NCI-H446 treated with DMSO at 0.1 percent for 48 hours (cell line): ENCODE measurements around the gene GCNT3.

Experiments used
- DNase-seq: peaks from one replicate; lab custom pipeline; 2025; lab: John Stamatoyannopoulos, UW

Gene GCNT3, protein sequence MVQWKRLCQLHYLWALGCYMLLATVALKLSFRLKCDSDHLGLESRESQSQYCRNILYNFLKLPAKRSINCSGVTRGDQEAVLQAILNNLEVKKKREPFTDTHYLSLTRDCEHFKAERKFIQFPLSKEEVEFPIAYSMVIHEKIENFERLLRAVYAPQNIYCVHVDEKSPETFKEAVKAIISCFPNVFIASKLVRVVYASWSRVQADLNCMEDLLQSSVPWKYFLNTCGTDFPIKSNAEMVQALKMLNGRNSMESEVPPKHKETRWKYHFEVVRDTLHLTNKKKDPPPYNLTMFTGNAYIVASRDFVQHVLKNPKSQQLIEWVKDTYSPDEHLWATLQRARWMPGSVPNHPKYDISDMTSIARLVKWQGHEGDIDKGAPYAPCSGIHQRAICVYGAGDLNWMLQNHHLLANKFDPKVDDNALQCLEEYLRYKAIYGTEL

DNA sequence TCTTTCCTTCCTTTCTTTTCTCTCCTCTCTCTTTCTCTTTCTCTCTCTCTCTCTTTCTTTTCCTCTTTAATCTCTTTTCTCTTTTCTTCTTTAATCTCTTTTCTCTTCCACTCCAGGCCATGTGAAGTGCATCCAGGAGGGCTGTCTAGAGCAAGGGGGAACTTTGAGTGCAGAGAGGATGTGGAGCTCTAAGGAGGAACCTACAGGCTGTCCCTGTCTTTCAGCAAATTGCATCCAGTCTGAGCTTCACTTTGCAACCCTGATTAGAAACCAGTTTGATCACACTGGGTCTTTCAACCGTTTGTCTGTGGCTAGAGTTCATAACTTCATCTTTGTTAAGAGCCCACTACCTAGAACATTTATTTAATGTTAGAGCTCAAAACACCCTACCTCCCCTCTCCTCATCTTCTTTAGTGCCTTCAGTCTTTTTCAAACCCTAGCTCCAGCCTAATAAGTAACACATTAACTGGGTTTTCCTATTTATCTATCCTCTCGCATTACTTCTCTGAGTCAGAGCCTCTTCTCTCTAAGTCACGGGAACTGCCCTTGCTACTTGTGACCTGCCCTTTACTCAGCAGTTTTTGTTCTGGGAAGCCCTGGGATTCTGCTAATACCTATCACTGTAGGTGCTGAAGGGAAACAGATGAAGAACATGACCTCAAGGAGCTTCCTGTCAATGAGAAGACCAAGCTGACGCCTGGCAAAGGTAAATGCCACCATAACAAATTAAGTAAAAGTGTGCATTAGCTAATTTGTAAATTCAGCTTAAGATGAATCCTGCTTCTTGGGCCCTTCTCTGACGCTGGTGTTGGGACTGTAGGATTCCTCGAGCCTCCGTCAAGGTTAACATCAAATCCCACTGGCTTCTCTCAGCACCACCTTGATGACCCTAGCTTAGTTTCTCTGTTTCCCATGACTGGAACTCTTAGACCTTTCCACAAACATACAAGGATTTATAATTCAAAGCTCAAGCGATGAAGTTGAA, at the start of gene GCNT3:
GCNT3 (plus strand) TSS at position 508 of the 985 bp plus-strand sequence. CDS start 6,456 bp downstream, outside the sequence.
- no peak for DNase-seq

- no peak for DNase-seq
These were observed 49.0 kb upstream of the GCNT3 start for GRCh38 chr15:59562448-59563186.

DNA sequence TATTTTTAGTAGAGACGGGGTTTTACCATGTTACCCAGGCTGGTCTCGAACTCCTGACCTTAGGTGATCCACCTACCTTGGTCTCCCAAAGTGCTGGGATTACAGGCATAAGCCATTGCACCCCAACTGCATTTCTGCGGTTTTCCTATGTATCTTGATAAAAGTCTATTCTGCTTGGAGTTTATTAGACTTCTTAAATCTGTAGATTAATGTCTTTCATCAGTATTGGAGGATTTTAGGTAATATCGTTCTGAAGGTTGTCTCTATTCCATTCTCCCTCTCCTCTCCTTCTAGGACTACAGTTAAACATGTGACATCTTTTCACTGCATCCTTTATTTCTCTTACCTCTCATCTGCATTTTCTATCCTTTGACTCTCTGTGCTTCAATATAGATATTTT, 46.3 kb upstream of the GCNT3 start:
- no peak for DNase-seq

GRCh38 chr15:59567324-59567723, 44.3 kb upstream of the GCNT3 start:
- no peak for DNase-seq

DNA sequence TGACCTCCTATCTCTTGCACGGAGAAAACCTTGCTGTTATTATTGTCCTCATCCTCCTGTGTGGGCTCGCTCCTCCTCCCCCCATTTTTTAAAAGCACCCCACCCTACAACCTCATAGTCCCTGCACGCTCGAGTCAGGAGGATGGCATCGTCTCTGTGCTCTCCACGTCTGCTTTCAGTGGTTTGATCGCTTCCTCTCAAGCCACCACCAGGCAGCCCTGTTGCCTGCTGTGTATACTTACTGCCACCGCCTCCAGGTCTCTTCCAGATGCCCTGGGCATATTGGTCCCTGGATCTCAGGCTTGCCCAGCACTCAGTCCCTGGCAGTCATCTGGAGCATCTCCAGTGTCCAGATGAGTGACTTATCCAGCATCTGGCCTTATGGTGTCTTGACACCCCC, 42.1 kb upstream of the GCNT3 start:
- DNase-seq: no peak

DNA sequence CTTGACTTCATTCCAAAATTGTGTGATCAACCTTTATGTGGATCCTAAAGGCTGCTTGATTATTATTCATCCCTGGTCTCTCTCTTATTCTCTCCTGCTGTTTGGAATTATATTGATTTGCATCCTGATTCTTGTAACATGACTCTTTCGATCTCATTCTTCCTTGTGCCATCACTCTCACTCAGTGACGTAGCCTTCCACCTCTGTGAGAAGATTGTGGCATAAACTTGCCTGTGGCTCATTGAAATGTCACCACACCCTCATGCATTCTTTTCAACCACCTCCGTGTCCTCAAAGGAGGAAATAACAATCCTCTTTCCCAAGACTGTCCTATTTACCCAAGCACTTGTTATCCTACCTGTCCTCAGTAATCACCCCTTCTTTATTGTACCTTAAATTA, 41.3 kb upstream of the GCNT3 start:
- no peak for DNase-seq

- DNase-seq: no peak
These were observed 40.0 kb upstream of the GCNT3 start for GRCh38 chr15:59571606-59572005.

DNA sequence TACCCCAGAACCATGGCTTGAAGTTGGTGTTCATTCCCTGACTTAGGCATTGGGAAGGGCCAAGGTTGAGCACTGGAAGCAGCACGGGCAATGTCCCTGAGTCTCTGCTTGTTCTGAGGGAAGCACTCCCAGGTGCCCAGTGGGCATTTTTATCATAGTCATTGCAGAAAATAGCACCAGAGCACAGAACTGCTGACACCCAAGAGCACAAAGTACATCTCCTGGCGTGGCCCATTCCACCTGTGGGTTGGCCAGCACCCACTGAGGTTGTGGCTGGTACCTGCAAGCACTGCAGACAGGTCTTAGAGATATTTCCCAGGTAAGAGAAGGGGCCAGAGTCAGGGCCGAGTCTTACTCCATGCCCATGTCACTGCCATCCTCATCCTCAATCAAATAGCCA, 28.5 kb upstream of the GCNT3 start:
- DNase-seq: no peak

GRCh38 chr15:59587085-59587826, 24.3 kb upstream of the GCNT3 start:
- DNase-seq: no peak

DNA sequence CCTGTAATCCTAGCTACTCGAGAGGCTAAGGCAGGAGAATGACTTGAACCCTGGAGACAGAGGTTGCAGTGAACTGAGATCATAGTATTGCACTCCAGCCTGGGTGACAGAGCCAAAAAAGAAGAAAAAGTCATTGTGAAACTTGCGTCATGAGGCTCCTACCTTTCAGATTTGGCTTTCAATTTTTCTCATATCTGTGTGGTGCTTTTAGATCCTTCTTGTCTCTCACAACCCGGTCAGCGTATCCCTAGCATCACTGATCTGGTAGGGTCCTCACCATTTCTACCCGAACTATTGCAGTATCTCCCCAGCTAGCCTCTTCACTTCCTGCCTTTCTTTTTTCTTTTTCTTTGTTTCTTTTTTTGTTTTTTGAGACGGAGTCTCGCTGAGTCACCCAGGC, 21.6 kb upstream of the GCNT3 start:
- no peak for DNase-seq

- DNase-seq: no peak
These were observed 20.2 kb upstream of the GCNT3 start for GRCh38 chr15:59591356-59591755.

DNA sequence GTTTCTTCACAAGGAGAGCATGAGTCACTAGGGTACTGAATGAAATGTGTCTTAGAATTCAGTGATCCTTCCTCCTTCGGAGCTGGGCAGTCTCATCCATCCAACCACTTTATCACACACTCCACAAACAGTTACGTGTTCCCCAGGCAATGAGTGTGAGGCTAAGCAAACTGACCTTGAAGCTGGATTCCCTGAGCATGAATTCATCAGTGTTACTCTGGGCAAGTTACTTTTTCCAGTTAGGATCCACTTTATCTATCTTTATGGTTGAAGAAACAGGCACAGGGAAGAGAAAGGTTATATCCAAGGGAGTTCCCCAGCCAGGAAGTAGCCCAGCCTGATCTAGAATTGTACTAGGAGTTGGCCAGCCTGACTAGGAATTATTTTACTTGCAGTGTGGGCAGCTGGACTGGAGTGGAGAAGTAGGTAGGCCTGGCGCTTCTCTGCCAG, 17.1 kb upstream of the GCNT3 start:
- no peak for DNase-seq

DNA sequence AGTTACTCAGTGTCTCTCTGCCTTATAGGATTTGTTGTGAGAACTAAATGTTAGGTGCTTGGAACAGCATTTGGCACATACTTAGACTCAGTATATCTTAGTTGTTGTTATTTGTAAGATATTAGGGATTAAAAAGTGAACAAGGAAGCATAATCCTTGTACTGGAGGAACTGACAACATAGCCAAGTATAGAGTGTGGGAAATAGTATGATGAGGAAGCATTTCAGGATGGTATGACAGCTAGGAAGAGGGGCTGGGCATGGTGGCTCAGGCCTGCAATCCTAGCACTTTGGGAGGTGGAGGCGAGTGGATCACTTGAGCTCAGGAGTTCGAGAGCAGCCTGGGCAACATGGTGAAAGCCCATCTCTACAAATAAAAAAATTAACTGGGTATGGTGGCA, 16.6 kb upstream of the GCNT3 start:
- no peak for DNase-seq

- no peak for DNase-seq
These were observed 16.1 kb upstream of the GCNT3 start for GRCh38 chr15:59595434-59595915.

GRCh38 chr15:59596640-59597039, 14.9 kb upstream of the GCNT3 start:
- DNase-seq: no peak

GRCh38 chr15:59598461-59598860, 13.1 kb upstream of the GCNT3 start:
- no peak for DNase-seq

DNA sequence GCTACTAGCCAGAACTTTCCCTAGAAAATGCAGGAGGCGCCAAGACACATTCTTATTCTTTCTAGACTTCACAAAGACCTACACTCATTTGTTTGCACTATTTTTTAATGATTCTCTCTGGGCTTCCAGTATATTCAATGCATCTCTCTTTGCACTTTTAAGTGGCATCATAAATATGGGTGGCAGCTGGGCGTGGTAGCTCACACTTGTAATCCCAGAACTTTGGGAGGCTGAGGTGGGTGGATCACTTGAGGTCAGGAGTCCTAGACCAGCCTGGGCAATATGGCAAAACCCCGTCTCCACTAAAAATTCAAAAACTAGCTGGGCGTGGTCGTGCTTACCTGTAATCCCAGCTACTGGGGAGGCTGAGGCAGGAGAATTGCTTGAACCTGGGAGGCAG, 5.6 kb upstream of the GCNT3 start:
- no peak for DNase-seq

DNA sequence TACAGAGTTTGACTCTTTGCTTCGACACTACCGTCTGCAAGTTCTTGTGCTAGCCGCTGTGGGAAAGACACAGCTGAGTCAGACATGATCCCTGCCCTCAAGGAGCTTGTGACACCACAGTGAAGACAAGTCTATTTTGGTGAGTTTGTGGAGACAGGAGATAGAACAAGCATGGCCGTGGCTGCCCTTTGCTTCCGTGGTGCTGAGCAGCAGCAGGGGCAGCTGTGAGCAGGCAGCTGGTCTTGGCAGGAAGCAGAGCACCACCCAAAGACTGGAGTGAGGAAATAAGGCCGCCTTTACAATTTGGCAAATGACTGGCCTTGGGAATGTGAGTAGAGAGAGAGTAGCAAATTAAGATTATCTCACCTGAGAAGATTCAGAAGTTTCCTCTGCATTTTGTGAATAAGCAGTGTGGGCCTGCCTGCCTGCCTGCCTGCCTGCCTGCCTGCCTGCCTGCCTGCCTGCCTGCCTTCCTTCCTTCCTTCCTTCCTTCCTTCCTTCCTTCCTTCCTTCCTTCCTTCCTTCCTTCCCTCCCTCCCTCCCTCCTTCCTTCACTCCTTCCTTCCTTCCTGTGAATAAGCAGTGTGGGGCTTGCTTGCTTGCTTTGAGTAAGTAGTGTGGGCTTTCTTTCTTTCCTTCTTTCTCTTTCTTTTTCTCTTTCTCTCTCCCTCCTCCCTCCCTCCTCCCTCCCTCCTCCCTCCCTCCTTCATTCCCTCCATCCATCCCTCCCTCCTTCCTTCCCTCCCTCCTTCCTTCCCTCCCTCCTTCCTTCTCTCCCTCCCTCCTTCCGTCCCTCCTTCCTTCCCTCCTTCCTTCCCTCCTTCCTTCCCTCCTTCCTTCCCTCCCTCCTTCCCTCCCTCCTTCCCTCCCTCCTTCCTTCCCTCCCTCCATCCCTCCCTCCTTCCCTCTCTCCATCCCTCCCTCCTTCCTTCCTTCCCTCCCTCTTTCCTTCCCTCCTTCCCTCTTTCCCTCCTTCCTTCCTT, 1.6 kb upstream of the GCNT3 start:
- DNase-seq: no peak

GRCh38 chr15:59614153-59614552, 2.6 kb downstream of the GCNT3 start:
- no peak for DNase-seq

- DNase-seq: no peak
These were observed 4.1 kb downstream of the GCNT3 start for GRCh38 chr15:59615661-59616060.
